ENCODE data around the gene TTF2. TPM values are rescaled to one million over a fixed set of nuclear protein-coding genes. Genes with fewer than 3 reads are reported as not detected.
A peak's percentile ranks its signal among the peaks of the same experiment; 100 is the strongest.

TTF2 gene
- total RNA-seq, 2 donors from 2014 or later = 6.9 to 9.0 TPM

DNA sequence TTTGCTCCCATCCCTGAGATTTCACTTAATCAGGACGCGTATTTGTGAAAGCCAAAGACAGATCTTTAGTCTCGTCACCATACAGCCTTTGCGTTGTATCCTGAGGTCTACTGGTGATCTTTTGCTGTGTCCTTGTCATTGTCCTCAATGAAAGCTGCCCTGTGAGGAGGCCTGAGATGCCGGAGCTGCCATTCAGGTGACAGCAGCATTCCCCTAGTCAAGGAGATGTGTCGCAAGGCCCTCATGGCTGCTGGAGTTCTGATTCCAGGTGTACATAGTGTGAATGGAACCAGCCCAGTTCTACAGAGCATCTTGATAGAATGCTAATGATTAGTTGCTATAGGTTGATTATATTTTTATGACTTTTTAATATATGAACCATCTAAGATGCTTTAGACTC lies 24.1 kb downstream of the TTF2 start:
- H3K4me1 ChIP-seq = no peaks in the 10 kb centered on the region
- H3K27ac ChIP-seq = no peak overlapping the region
- no peak for DNase-seq (ENCODE audit: low spot score)
- no peak overlapping the region for H3K4me3 ChIP-seq
- TF ChIP-seq, protein P1, sequence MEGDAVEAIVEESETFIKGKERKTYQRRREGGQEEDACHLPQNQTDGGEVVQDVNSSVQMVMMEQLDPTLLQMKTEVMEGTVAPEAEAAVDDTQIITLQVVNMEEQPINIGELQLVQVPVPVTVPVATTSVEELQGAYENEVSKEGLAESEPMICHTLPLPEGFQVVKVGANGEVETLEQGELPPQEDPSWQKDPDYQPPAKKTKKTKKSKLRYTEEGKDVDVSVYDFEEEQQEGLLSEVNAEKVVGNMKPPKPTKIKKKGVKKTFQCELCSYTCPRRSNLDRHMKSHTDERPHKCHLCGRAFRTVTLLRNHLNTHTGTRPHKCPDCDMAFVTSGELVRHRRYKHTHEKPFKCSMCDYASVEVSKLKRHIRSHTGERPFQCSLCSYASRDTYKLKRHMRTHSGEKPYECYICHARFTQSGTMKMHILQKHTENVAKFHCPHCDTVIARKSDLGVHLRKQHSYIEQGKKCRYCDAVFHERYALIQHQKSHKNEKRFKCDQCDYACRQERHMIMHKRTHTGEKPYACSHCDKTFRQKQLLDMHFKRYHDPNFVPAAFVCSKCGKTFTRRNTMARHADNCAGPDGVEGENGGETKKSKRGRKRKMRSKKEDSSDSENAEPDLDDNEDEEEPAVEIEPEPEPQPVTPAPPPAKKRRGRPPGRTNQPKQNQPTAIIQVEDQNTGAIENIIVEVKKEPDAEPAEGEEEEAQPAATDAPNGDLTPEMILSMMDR (IDR thresholded peaks at IDR 0.05) = no peak
- H3K9me3 ChIP-seq = no peaks in the 10 kb centered on the region
- no peaks in the 10 kb centered on the region for H3K27me3 ChIP-seq
- H3K36me3 ChIP-seq = peaks cover 10% of the 10 kb centered on the region

DNA sequence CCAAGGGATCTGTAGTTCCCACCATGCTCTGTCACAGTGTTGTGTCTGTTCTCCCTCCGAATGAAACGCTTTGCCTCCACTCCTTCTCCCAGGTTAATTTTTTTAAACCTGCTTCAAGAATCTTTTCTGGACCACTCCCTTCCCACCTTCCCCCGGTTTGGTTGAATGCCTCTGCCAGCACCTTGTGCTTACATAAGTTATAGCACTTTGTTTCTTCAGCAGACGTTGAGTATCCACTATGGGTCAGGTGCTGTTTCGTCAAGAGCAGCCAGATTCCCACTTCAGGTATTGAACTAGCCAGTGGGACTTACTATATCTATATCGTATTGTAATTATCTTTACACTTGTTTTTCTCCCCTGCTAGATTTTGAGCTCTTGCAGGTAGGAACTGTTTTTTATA lies 27.6 kb downstream of the TTF2 start:
- H3K27ac ChIP-seq = no peak overlapping the region
- TF ChIP-seq, protein P1 (IDR thresholded peaks at IDR 0.05) = no peak
- no peak for DNase-seq (ENCODE audit: low spot score)
- no peaks in the 10 kb centered on the region for H3K27me3 ChIP-seq
- no peak overlapping the region for H3K4me3 ChIP-seq
- no peaks in the 10 kb centered on the region for H3K9me3 ChIP-seq
- H3K36me3 ChIP-seq = peaks cover under 1% of the 10 kb centered on the region
- peaks cover 0 to 1% of the 10 kb centered on the region in 2 donors for H3K4me1 ChIP-seq

DNA sequence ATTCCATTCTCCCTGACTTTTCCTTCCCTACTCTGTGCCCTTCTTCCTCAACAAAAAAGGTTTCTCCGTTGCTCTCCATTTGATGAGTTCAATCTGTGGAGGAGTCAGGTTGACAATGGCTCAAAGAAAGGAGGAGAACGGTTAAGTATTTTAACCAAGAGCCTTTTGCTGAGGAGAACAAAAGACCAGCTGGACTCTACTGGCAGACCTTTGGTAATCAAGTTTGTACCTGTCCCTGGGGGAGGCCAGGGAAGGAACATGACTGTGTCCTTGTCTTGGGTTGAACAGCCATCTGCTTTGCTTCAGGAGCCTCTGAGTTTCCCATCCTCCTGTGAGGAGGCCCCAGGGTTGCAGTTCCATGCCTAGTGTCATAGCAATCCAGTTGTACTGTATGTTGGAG lies 29.9 kb downstream of the TTF2 start:
- TF ChIP-seq, protein P1 (IDR thresholded peaks at IDR 0.05) = no peak
- no peak for DNase-seq (ENCODE audit: low spot score)
- Histone ChIP-seq H3K27ac (no peak overlapping the region), H3K4me3 (no peak overlapping the region), H3K27me3 (no peaks in the 10 kb centered on the region), H3K4me1 (peaks cover 0 to 18% of the 10 kb centered on the region in 2 donors), H3K36me3 (no peaks in the 10 kb centered on the region), H3K9me3 (no peaks in the 10 kb centered on the region)

DNA sequence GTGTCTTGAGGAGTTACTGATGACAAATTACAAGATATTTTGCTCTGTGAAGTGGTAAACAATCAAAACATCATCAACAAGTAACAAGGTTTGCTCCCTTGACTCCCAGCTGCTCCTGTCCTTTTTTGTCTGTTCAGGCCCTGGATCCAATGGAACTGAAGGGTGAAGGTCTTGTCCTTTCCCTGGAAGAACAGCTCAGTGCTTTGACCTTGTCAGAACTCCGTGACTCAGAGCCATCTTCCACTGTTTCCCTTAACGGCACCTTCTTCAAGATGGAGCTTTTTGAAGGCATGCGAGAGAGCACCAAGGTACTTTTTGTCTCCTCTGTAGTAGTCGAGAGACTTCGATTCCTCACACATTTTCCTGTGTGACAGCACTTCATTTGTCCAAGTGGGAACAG lies 32.5 kb downstream of the TTF2 start:
- TF ChIP-seq, protein P1 (IDR thresholded peaks at IDR 0.05) = no peak
- Histone ChIP-seq H3K4me1 (peaks cover 0 to 18% of the 10 kb centered on the region in 2 donors), H3K27me3 (no peaks in the 10 kb centered on the region), H3K36me3 (no peaks in the 10 kb centered on the region), H3K9me3 (no peaks in the 10 kb centered on the region), H3K4me3 (no peak overlapping the region), H3K27ac (peak overlapping the region; percentile 23 to 78)
- DNase-seq (ENCODE audit: low spot score) = no peak

DNA sequence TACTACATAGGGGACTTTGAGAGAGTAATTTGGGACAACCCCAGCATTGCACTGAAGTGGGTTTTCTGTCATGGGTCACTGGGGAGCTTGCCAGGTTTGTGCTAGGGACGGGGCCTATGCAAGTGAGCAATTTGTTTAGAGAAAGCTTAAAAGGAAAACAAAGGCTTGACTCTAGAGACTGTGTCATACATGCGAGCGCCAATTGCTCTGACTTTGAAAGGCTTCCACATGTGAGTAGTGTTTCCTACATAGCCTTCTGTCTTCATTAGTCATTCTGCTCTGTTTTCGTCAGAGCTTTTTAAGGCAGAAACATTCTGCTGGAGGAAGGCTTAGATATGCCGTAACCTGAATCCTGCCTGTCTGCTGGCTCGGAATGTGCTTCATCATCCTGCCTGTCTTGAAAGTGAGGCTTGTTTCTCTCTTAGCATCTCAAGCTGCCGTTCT lies 33.0 kb downstream of the TTF2 start:
- Histone ChIP-seq H3K9me3 (no peaks in the 10 kb centered on the region), H3K4me3 (no peak overlapping the region), H3K27me3 (no peaks in the 10 kb centered on the region), H3K36me3 (no peaks in the 10 kb centered on the region), H3K27ac (peak overlapping the region; percentile 23 to 78), H3K4me1 (peaks cover 0 to 18% of the 10 kb centered on the region in 2 donors)
- TF ChIP-seq, protein P1 (IDR thresholded peaks at IDR 0.05) = no peak
- peak; percentile 80 for DNase-seq (ENCODE audit: low spot score)

All from right atrium auricular region (tissue), 2 donors.